Naive thymus-derived CD4-positive, alpha-beta T cell (primary cell): ENCODE measurements around the gene ADAMTSL5. TPM values are rescaled to one million over a fixed set of nuclear protein-coding genes. Genes with fewer than 3 reads are reported as not detected.
A peak's percentile ranks its signal among the peaks of the same experiment; 100 is the strongest.

Experiments
- ATAC-seq: fragments of 150-1000 bp; cut with Tn5 transposase; 2 replicates; pipeline ENCODE4 v1.10.0; 2021; ENCODE audit warnings: mild to moderate bottlenecking, moderate library complexity
- CTCF ChIA-PET: fragments of 350-600 bp; sonication (Branson Sonifier 250); formaldehyde crosslinking; loops from one replicate; lab custom pipeline; 2021; ENCODE audit warnings: antibody characterized with exemption; lab: Charles Lee
- POLR2A ChIA-PET: fragments of 350-600 bp; sonication (Branson Sonifier 250); formaldehyde crosslinking; loops from one replicate; lab custom pipeline; 2021; ENCODE audit warnings: antibody characterized with exemption, inconsistent platforms; lab: Charles Lee
- DNase-seq, 9 donors: peaks; one replicate each; pipeline versions ENCODE4 v3.0.0 to v3.0.0-alpha.2; 2020 to 2022; ENCODE audit warnings: mixed read lengths in 1 of 9
- H3K27ac ChIP-seq: one replicate; pipeline ENCODE4 v1.7.0; 2013; ENCODE audit warnings: mild to moderate bottlenecking, low read depth, low read length, moderate library complexity
- H3K27me3 ChIP-seq, 2 donors: one replicate each; pipeline ENCODE4 v1.7.0; 2013; ENCODE audit warnings: low read length in 2 of 2, mild to moderate bottlenecking in 2 of 2, moderate library complexity in 2 of 2; ENCODE audit not compliant: control insufficient read depth in 2 of 2, insufficient read depth in 2 of 2
- H3K36me3 ChIP-seq, 3 experiments: 1 replicate in 2 of 3; 2 replicates in 1 of 3; pipeline ENCODE4 v1.7.0; 2013; ENCODE audit warnings: low read length in 3 of 3, mild to moderate bottlenecking in 3 of 3, moderate library complexity in 1 of 3; ENCODE audit not compliant: insufficient read depth in 3 of 3, control insufficient read depth in 2 of 3
- H3K4me1 ChIP-seq, 2 donors: one replicate each; pipeline ENCODE4 v1.7.0; 2013; ENCODE audit warnings: low read length in 2 of 2, mild to moderate bottlenecking in 2 of 2, moderate library complexity in 1 of 2; ENCODE audit not compliant: control insufficient read depth in 2 of 2, insufficient read depth in 2 of 2
- H3K4me3 ChIP-seq: 2 replicates; pipeline ENCODE4 v1.7.0; 2013; ENCODE audit warnings: mild to moderate bottlenecking, low read length
- H3K9me3 ChIP-seq, 3 experiments: 1 replicate in 2 of 3; 2 replicates in 1 of 3; pipeline ENCODE4 v1.7.0; 2013; ENCODE audit warnings: low read length in 3 of 3; ENCODE audit not compliant: control insufficient read depth in 2 of 3
- H3K27ac Mint-ChIP-seq, 9 donors: one replicate each; pipeline ENCODE4 v1.8.0; 2020 to 2022; ENCODE audit warnings: mixed read lengths in 9 of 9, mild to moderate bottlenecking in 8 of 9, moderate library complexity in 5 of 9, inconsistent platforms in 2 of 9
- H3K27me3 Mint-ChIP-seq, 5 donors: one replicate each; pipeline ENCODE4 v1.8.0; 2021 to 2022; ENCODE audit warnings: mixed read lengths in 5 of 5, mild to moderate bottlenecking in 1 of 5
- H3K36me3 Mint-ChIP-seq, 5 donors: one replicate each; pipeline ENCODE4 v1.8.0; 2020 to 2022; ENCODE audit warnings: mixed read lengths in 5 of 5, mild to moderate bottlenecking in 3 of 5, inconsistent platforms in 1 of 5
- H3K4me1 Mint-ChIP-seq, 7 donors: one replicate each; pipeline ENCODE4 v1.8.0; 2020 to 2022; ENCODE audit warnings: mixed read lengths in 7 of 7, mild to moderate bottlenecking in 3 of 7, inconsistent platforms in 1 of 7
- H3K4me3 Mint-ChIP-seq, 10 donors: one replicate each; pipeline ENCODE4 v1.8.0; 2020 to 2022; ENCODE audit warnings: mild to moderate bottlenecking in 10 of 10, mixed read lengths in 10 of 10, moderate library complexity in 6 of 10, inconsistent platforms in 2 of 10
- H3K9me3 Mint-ChIP-seq, 11 donors: one replicate each; pipeline ENCODE4 v1.8.0; 2020 to 2022; ENCODE audit warnings: mixed read lengths in 11 of 11, mild to moderate bottlenecking in 4 of 11, inconsistent platforms in 1 of 11, moderate library complexity in 1 of 11
- intact Hi-C, 2 donors: fragments of 100-400 bp; cut with micrococcal nuclease; formaldehyde crosslinking; loops; one replicate each; pipeline ENCODE4 v1.15.1; 2023
- polyA plus RNA-seq, 2 donors: library from polyadenylated mRNA; unstranded; fragments of 300-500 nt; fragmentation: Illumina TruSeq; gene quantifications; one replicate each; pipeline ENCODE4 v1.2.3, GENCODE V29; 2021
- total RNA-seq, 6 experiments: library from RNA in 5 of 6; stranded (reverse) in 5 of 6; gene quantifications; 1 replicate in 5 of 6; 2 replicates in 1 of 6; pipeline ENCODE4 v1.2.3 and lab custom pipeline; 2021 to 2026

The ADAMTSL5 gene
- total and polyA plus RNA-seq, 7 experiments from 2014 or later = 3.6 to 9.9 (median 6.0) TPM

DNA sequence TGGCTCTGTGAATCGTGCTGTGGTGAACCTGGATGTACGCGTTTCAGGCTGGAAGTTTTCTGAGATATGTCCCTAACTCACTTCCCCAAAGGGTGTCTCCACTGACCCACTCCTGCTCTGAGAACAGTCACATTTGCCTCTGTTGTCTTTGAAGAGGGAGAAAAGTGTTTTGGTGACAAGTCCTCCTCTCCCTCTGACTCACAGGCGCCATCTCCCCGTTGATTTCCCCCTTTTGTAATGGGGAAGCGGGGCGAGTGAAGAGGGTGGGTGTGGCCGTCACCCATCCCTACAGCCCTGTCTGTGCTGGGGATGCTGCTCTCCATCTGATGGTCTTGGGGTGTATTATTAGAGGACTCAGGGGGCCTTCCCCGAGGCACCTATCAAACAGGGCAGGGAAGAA lies 53.3 kb downstream of the ADAMTSL5 start:
- peaks cover 0 to 4% (median 0%) of the 10 kb centered on the region in 5 donors for H3K36me3 Mint-ChIP-seq
- intact Hi-C loops = no loop called here
- H3K4me3 Mint-ChIP-seq = no peak overlapping the region
- H3K27ac Mint-ChIP-seq = no peak overlapping the region
- no peaks in the 10 kb centered on the region for H3K36me3 ChIP-seq
- H3K9me3 Mint-ChIP-seq = peaks cover 0 to 3% (median 0%) of the 10 kb centered on the region in 11 donors
- POLR2A ChIA-PET = no interaction called here
- H3K27ac ChIP-seq = no peak overlapping the region
- CTCF ChIA-PET = no interaction called here
- peaks cover 8 to 15% of the 10 kb centered on the region in 2 donors for H3K4me1 ChIP-seq
- H3K27me3 ChIP-seq = peaks cover 0 to 10% of the 10 kb centered on the region in 2 donors
- H3K27me3 Mint-ChIP-seq = peaks cover 5 to 33% (median 11%) of the 10 kb centered on the region in 5 donors
- DNase-seq (no peak), ATAC-seq (peak; percentile 48)
- no peaks in the 10 kb centered on the region for H3K9me3 ChIP-seq
- no peak overlapping the region for H3K4me3 ChIP-seq
- peaks cover 0 to 13% (median 11%) of the 10 kb centered on the region in 7 donors for H3K4me1 Mint-ChIP-seq

- Mint-ChIP-seq H3K27me3 (peaks cover 14 to 46% (median 17%) of the 10 kb centered on the region in 5 donors), H3K4me1 (peaks cover 0 to 19% (median 13%) of the 10 kb centered on the region in 7 donors), H3K4me3 (no peak overlapping the region), H3K36me3 (peaks cover 0 to 4% (median 0%) of the 10 kb centered on the region in 5 donors), H3K27ac (no peak overlapping the region), H3K9me3 (peaks cover 0 to 3% (median 0%) of the 10 kb centered on the region in 11 donors)
- Histone ChIP-seq H3K36me3 (no peaks in the 10 kb centered on the region), H3K27me3 (peaks cover 0 to 20% of the 10 kb centered on the region in 2 donors), H3K9me3 (no peaks in the 10 kb centered on the region), H3K27ac (no peak overlapping the region), H3K4me3 (no peak overlapping the region), H3K4me1 (peaks cover 8 to 15% of the 10 kb centered on the region in 2 donors)
- ATAC-seq (no peak), DNase-seq (no peak)
- ChIA-PET POLR2A (no interaction called here), CTCF (no interaction called here)
- intact Hi-C loops = no loop called here
Observed at GRCh38 chr19:1457892-1458291, 54.9 kb downstream of the ADAMTSL5 start.

- ChIA-PET POLR2A (no interaction called here), CTCF (no interaction called here)
- H3K27me3 ChIP-seq = peaks cover 0 to 22% of the 10 kb centered on the region in 2 donors
- H3K27ac ChIP-seq = no peak overlapping the region
- H3K4me3 ChIP-seq = no peak overlapping the region
- peaks cover 0 to 4% (median 0%) of the 10 kb centered on the region in 5 donors for H3K36me3 Mint-ChIP-seq
- H3K9me3 Mint-ChIP-seq = peaks cover 0 to 3% (median 0%) of the 10 kb centered on the region in 11 donors
- no peaks in the 10 kb centered on the region for H3K36me3 ChIP-seq
- no peak overlapping the region for H3K27ac Mint-ChIP-seq
- H3K4me3 Mint-ChIP-seq = no peak overlapping the region
- H3K4me1 ChIP-seq = peaks cover 8 to 15% of the 10 kb centered on the region in 2 donors
- intact Hi-C loops = no loop called here
- peaks cover 0 to 19% (median 13%) of the 10 kb centered on the region in 7 donors for H3K4me1 Mint-ChIP-seq
- ATAC-seq = no peak
- DNase-seq = no peak
- H3K27me3 Mint-ChIP-seq = peaks cover 15 to 52% (median 17%) of the 10 kb centered on the region in 5 donors
- H3K9me3 ChIP-seq = no peaks in the 10 kb centered on the region
Observed at GRCh38 chr19:1457031-1457739, 55.6 kb downstream of the ADAMTSL5 start.

DNA sequence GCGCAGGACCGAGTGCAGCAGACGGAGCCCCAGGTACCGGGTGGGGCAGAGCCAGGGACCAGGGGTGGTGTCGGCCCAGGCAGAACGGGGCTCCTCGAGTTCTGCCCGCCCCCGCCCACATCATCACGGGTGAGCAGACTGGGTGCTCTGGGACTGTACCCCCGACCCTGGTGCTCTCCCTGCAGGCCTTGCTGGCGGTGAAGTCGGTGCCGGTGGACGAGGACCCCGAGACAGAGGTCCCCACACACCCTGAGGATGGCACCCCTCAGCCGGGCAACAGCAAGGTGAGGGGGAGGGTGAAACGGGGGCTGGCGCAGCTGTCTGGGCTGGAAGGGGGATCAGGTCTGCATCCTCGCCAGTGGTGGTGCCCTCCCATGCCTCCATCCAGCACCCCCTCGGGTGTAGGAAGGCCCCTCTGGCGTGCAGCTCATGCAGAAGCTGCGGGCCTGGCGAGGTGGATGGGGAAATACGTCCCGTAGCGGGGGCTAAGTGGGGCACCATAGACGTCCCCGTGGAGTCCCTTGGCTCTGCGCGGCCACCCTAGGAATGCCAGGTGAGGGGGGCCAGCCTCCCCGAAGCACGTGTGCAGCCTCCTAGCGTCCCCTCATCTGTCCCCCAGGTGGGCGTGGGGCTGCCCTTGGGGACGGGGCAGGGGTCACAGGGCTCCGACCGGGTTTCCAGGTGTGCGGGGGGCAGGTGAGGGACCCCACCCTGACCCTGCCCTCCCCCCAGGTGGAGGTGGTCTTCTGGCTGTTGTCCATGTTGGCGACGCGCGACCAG lies 56.5 kb downstream of the ADAMTSL5 start:
- Mint-ChIP-seq H3K4me3 (peak overlapping the region in 1 of 10 donors; percentile 69), H3K4me1 (peaks cover 0 to 19% (median 13%) of the 10 kb centered on the region in 7 donors), H3K9me3 (peaks cover 0 to 3% (median 0%) of the 10 kb centered on the region in 11 donors), H3K36me3 (peaks cover 0 to 4% (median 0%) of the 10 kb centered on the region in 5 donors), H3K27ac (no peak overlapping the region), H3K27me3 (peaks cover 15 to 60% (median 17%) of the 10 kb centered on the region in 5 donors)
- intact Hi-C loops = no loop called here
- no peak for DNase-seq
- Histone ChIP-seq H3K27ac (no peak overlapping the region), H3K27me3 (peaks cover 0 to 26% of the 10 kb centered on the region in 2 donors), H3K36me3 (no peaks in the 10 kb centered on the region), H3K4me3 (no peak overlapping the region), H3K4me1 (peaks cover 8 to 15% of the 10 kb centered on the region in 2 donors), H3K9me3 (no peaks in the 10 kb centered on the region)
- POLR2A ChIA-PET = interaction anchor here (0.7 to 1.9 kb wide), 2 partner anchors 11 to 212 kb away, joined by 3 to 5 read pairs; no protein-coding TSS in a partner anchor
- no peak for ATAC-seq
- CTCF ChIA-PET = no interaction called here

- ATAC-seq (peak; percentile 84), DNase-seq (peak in 7 of 9 donors; percentile 41 to 68 (median 55))
- peaks cover 8 to 15% of the 10 kb centered on the region in 2 donors for H3K4me1 ChIP-seq
- no peaks in the 10 kb centered on the region for H3K36me3 ChIP-seq
- intact Hi-C loops = no loop called here
- Mint-ChIP-seq H3K9me3 (peaks cover 0 to 5% (median 0%) of the 10 kb centered on the region in 11 donors), H3K27me3 (peaks cover 22 to 67% (median 25%) of the 10 kb centered on the region in 5 donors), H3K4me1 (peaks cover 5 to 25% (median 18%) of the 10 kb centered on the region in 7 donors), H3K4me3 (peak overlapping the region in 8 of 10 donors; percentile 42 to 69 (median 52)), H3K27ac (peak overlapping the region in 1 of 9 donors; percentile 14), H3K36me3 (peaks cover 0 to 4% (median 0%) of the 10 kb centered on the region in 5 donors)
- H3K9me3 ChIP-seq = no peaks in the 10 kb centered on the region
- CTCF ChIA-PET = no interaction called here
- H3K4me3 ChIP-seq = no peak overlapping the region
- peaks cover 0 to 34% of the 10 kb centered on the region in 2 donors for H3K27me3 ChIP-seq
- H3K27ac ChIP-seq = no peak overlapping the region
- POLR2A ChIA-PET = interaction anchor here (0.6 to 1.9 kb wide), 3 partner anchors 10 to 211 kb away, joined by 3 to 5 read pairs (median 5); no protein-coding TSS in a partner anchor
Observed at GRCh38 chr19:1455336-1456120, 57.3 kb downstream of the ADAMTSL5 start.
